Heart left ventricle (tissue), 13 donors: ENCODE results near the gene CAMTA1.

ENCODE experiments used
- POLR2A ChIP-seq, 2 donors: fragments of 450-650 bp; IDR thresholded peaks; one replicate each; pipeline ENCODE4 v1.6.1; 2017; ENCODE audit warnings: antibody characterized with exemption in 2 of 2, mild to moderate bottlenecking in 2 of 2, moderate library complexity in 2 of 2
- TF ChIP-seq, protein P1 (sequence below), 12 donors: fragments of 200-600 bp; sonication (generic) in 4 of 12; IDR thresholded peaks; one replicate each; pipeline versions ENCODE4 v1.5.0 to v1.8.0; 2018 to 2022; ENCODE audit warnings: antibody characterized with exemption in 12 of 12, mild to moderate bottlenecking in 5 of 12
- donor health status: ischemic (EF 13 %, LVEDD 7.1; RV severe dilation, severe dysfunction).
- donor health status: DM: no; HTN: yes; CAD: no.
- donor health status: DM: no; HTN: no; CAD: no.
- donor health status: ischemic (EF 25% LVEDD 6.9; RV normal size, moderate dysfunction).
- donor health status: ischemic (EF 25% LVEDD 5.7; RV mildly dilated, moderate dysfunction).
- donor health status: ischemic (EF 35%, LVEDD 5.7; RV mildly dilated, moderate dysfunction).
- donor health status: nonischemic (EF 11% LVEDD 7.7; RV severe dilation, severe dysfunction).
- donor health status: DM: yes; HTN: yes; CAD: no.
- donor health status: PGD.
- donor health status: ischemic (EF 29% LVEDD 5.4; RV normal size, mild dysfunction).
- donor health status: nonischemic (EF 23%, LVEDD 6.1; RV moderate dilation, normal function).

DNA sequence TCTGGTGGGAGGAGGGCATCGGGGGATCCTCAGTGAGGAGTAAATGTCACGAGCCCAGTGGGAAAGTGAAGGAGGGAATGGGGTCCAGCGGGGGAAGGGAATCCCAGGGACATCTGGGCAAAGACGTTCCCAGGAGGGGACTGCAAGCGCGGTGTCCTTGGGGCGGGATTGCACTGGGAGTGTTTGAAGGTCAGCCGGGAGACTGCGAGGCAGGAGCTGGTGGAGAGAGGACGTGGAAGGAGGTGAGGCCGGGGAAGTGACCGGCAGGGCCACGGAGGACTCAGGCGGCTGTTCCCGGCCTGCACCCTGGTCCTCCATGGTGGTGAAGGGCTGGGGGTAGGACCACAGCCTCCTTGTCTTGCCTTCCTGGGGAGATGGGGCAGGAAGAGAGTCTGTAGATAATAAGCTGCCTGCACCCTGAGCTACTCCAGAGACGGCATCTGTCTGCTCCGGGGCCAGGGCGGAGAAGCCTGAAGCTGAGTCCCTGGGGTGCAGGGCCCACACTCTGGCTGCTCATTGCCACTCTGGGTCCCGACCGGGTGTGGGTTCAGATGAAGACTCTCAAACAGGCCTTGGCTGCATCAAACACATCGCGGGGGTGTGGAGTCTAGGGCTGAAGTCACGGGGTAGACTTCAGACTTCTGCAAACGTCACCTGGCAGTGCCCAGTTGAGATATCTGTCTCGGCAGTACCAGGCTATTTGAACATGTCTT lies 264.8 kb downstream of the CAMTA1 start:
- TF ChIP-seq, protein P1, sequence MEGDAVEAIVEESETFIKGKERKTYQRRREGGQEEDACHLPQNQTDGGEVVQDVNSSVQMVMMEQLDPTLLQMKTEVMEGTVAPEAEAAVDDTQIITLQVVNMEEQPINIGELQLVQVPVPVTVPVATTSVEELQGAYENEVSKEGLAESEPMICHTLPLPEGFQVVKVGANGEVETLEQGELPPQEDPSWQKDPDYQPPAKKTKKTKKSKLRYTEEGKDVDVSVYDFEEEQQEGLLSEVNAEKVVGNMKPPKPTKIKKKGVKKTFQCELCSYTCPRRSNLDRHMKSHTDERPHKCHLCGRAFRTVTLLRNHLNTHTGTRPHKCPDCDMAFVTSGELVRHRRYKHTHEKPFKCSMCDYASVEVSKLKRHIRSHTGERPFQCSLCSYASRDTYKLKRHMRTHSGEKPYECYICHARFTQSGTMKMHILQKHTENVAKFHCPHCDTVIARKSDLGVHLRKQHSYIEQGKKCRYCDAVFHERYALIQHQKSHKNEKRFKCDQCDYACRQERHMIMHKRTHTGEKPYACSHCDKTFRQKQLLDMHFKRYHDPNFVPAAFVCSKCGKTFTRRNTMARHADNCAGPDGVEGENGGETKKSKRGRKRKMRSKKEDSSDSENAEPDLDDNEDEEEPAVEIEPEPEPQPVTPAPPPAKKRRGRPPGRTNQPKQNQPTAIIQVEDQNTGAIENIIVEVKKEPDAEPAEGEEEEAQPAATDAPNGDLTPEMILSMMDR (IDR thresholded peaks at IDR 0.05) = no peak
- TF ChIP-seq POLR2A (IDR thresholded peaks at IDR 0.05) = no peak
